Subcutaneous adipose tissue (tissue), 4 donors: ENCODE results near the gene LMAN1L. TPM values are rescaled to one million over a fixed set of nuclear protein-coding genes. Genes with fewer than 3 reads are reported as not detected.

Experiments
- total RNA-seq, 4 donors: library from RNA; depleted of rRNA; stranded (reverse); fragments of >200 nt; gene quantifications; one replicate each; pipeline ENCODE4 v1.1.0, GENCODE V29; 2016
- TF ChIP-seq, protein P1 (sequence below): fragments of 450-650 bp; IDR thresholded peaks from one replicate; pipeline ENCODE4 v1.5.1; 2016; ENCODE audit warnings: low read depth, mild to moderate bottlenecking, control low read depth, antibody characterized with exemption, moderate library complexity

LMAN1L gene
- total RNA-seq, 4 donors from 2014 or later, result not detected

DNA sequence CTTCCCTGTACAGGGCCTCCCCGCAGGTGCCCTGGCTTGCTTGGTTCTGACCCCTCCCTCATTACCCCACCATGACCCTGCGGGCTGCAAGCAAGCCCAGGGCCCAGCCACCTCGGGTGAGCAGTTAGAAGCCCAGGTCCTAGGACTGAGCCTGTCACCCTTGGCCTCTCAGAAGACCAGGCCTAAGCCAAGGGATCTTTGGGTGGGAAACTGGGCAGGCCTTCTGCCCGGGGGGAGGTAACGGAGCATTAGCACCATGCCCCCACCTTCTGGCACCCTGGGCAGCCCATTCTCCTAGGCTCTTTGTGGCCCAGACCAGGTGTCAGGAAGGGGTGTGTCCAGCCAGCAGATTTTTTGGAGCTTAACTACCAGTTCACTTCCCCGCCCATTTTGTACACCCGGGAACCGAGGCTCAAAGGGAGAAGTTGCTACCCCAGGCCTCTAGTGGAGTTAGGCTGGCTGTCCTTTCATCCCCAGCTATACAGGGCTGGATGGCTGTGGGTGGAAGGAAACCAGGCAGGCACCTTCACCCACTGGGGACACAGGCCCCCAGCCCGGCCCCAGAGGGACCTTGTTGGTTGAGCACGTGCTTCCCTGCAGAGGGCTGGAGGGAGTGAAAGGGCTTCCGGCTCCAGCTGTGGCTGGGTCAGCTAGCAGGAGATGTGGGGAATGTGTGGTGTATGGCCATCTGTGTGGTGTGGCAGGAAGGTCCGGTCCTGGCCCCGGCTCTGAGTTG is 29.4 kb upstream of the LMAN1L start:
- TF ChIP-seq, protein P1, sequence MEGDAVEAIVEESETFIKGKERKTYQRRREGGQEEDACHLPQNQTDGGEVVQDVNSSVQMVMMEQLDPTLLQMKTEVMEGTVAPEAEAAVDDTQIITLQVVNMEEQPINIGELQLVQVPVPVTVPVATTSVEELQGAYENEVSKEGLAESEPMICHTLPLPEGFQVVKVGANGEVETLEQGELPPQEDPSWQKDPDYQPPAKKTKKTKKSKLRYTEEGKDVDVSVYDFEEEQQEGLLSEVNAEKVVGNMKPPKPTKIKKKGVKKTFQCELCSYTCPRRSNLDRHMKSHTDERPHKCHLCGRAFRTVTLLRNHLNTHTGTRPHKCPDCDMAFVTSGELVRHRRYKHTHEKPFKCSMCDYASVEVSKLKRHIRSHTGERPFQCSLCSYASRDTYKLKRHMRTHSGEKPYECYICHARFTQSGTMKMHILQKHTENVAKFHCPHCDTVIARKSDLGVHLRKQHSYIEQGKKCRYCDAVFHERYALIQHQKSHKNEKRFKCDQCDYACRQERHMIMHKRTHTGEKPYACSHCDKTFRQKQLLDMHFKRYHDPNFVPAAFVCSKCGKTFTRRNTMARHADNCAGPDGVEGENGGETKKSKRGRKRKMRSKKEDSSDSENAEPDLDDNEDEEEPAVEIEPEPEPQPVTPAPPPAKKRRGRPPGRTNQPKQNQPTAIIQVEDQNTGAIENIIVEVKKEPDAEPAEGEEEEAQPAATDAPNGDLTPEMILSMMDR, result no peak

DNA sequence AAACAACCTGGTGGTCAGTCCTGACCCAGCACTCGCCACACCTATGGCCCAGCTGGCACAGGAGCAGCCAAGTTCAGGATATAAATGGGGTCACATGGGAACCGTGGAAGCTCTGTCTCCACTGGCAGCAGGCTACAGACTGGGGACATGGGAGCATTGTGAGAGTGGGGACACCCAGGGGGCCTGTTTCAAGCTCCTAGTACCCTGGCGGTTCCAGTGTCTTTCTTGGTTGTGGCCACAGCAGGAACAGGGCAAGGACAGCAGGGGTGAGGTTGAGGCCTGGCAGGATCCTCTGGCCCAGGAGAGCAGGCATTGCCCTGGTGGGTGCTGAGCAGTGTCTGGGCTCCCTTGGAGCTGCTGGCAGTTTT is 28.8 kb upstream of the LMAN1L start:
- TF ChIP-seq, protein P1, result no peak

DNA sequence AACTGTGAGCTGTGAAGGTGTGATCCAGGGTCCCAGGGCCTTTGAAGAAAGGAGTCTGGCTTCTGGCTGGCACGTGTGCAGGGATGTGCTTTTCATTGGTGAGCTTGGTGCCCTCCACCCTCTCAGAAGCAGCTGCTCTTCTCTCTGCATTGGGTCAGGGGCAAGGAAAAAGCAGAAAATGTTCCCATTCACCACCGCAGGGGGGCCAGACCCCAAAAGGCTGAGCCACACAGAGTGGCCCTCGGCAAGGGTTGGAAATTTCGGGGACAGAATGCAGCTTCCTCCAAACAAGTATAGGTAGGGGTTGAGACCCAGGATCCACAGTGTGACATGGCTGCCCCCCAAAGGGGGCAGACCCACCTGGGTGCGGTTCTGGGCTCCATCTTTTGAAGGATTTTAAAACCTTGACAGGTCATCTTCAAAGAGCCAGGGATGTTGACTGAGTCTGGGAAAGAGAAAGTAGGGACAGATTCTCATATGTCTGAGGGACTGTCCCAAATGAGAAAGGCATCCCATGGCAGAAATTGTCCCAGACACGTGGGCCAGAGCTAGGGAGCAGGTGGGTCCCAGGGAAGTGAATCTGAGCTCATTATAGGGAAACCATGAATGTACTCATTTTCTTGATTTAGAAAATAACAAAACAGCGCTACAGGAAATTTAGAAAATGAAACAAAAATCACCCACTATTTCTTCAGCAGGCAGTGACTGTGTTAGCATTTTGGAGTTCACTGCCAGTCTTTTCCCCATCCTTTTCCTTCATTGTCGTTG is 28.0 kb upstream of the LMAN1L start:
- TF ChIP-seq, protein P1, result no peak

DNA sequence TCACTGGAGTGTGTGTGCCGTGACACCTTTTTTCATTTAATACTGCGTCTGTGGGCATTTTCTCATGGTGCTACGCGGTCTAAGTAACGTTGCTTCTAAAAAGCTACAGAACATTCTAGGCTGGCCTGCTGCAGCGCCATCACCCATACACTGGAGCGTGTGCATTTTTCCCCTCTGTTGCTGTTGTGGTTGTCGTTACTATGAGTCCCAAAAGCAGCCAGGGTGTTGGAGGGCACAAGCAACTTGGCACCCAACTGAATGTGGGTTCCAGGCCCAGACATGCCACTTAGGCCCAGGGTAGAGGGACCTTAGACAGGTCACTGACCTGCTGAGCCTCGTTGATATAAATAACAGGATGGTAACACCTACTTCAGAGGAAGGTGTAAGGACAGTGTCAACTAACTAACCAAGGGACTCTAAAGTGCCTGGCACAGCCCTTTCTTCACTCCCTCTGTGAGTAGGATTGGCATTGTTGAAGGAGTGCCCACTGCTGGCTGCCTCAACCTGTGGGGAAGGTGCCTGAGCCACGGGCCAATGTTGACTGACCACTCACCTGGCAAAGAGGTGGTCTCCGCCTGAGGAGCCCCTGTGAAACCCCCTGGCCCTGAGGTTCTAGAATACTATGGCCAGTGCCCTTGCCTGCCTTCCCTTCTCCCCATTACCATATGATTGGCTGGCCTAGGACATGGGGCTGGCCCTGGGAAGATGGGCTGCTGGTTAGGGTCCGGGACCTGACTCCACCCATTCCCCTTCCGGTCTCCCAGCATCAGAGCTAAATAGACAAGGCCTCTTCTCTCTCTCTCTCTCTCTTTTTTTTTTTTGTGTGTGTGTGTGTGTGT is 27.2 kb upstream of the LMAN1L start:
- TF ChIP-seq, protein P1, result no peak

DNA sequence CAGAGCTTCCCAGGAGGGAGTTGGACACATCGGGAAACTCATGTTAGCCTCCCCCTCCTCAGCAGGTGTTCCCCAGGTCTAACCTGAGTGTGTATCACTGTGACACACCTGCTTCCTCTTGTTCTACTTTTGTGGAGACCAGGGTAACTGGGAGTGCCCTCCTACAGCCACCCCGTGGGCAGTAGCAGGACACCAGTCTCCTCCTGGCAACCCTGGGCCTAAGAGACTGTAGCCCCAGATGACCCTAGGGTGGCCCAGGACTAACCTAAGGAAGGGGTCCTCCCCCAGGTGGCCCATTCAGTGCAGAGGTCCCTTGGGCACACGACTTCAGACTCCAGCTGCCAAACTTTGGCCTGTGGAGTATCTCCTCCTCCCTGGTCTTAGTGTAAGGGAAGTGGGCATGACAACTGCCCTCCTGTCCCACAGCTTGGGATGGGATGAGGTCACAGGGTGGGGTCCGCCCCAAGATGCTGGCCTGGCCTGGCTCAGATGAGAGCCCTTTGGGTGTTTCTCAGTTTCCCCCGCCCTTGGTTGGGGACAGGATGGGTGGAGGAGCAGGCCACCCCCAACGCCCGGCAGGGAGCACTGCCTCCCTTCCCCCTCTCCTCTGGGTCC is 26.0 kb upstream of the LMAN1L start:
- TF ChIP-seq, protein P1, result no peak

DNA sequence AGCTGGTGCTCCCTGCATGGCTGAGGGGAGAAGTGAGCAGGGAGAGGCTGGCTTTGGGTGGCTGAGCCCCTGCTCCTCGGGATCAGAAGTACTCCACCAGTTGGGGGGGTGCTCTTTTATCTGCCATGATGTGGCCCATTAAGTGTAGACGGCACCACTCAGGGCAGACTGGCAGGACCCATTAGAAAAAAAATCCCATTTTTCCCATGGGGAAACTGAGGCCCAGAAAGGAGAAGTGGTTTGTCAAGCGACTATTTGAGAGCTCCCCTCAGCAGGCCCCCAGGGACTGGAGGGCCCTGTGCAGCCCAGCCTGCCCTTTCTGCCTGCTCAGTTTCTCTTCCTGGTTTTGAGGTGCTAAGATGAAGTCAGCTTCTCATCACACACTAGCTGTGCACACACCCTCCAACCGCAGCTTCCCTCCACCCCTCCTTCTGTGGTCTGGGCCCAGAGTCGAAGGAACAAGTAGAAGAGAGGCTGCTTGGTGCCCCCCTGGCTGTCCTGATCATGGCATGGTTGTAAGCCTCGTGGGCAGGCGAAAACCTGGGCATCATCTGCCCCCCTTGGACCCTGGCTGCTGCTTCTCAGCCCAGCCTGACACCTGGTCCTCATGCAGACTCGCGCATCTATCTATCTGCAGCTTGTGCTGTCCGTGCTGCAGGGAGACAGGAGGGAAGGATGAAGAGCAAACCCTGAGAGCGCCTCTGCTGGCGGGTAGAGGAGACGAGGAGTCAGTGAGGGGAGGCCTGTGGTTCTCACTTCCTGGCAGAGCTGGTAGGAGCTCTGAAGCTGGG is 25.2 kb upstream of the LMAN1L start:
- TF ChIP-seq, protein P1, result no peak
